ENCODE measurements around the gene GAS2L2.

Gene GAS2L2

DNA sequence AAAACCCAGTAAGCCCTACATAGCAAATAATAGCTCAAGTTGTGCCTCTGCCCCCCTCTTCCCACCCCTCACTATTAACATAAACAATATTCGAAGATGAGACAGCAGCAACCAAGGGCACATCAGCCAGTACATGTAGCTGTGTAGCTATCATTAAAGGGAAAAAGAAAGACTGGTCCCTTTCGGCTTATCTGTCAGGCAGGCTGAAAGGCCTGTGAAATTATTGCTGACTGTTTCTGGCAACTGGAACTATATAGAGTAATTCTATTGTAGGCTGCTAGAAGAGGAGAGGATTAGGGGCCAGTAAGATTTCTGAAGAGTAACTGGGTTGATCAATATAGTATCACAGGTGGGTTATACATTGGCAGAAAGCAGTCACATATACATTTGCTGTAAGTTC is 58.1 kb downstream of the GAS2L2 start:
- DNase-seq (ENCODE audit: low spot score): no peak
